ENCODE data around the gene KPNA1. TPM values are rescaled to one million over a fixed set of nuclear protein-coding genes. Genes with fewer than 3 reads are reported as not detected.

KPNA1 gene
- total and polyA plus RNA-seq, 2 experiments from 2014 or later = 38.9 to 44.0 TPM

GRCh38 chr3:122515020-122515468 is 305 bp upstream of the KPNA1 start:
- no peak for DNase-seq (ENCODE audit: low spot score)
- Histone ChIP-seq H3K36me3 (replicated peaks; ENCODE audit: insufficient read depth, low read depth) (no peaks in the 10 kb centered on the region), H4K20me1 (ENCODE audit: insufficient read depth, poor library complexity, severe bottlenecking) (peaks cover 38% of the 10 kb centered on the region), H3K4me3 (peak overlapping the region; percentile 47), H3K27ac (no peak overlapping the region), H3K27me3 (no peaks in the 10 kb centered on the region), H3K4me1 (ENCODE audit: insufficient read depth) (peaks cover 26% of the 10 kb centered on the region), H3K4me2 (peak overlapping the region; percentile 88), H3K9me3 (ENCODE audit: low read depth) (no peaks in the 10 kb centered on the region), H3K79me2 (peaks cover 38% of the 10 kb centered on the region), H2AFZ (peak overlapping the region; percentile 96), H3K9me2 (replicated peaks; ENCODE audit: insufficient read depth) (no peaks in the 10 kb centered on the region)
- TF ChIP-seq EZH2phosphoT487 (IDR thresholded peaks at IDR 0.05; ENCODE audit: low read depth, severe bottlenecking, unreplicated experiment) (no peak), EZH2 (IDR thresholded peaks at IDR 0.05; ENCODE audit: borderline replicate concordance) (no peak), CTCF (IDR thresholded peaks at IDR 0.05; ENCODE audit: poor library complexity) (no peak)
- WGBS (ENCODE audit: low lambda C conversion rate, missing lambda C conversion rate) = 44% methylated on average over 19 of the region's 19 CpGs

GRCh38 chr3:122513386-122514122 is 1.2 kb downstream of the KPNA1 start:
- Histone ChIP-seq H3K79me2 (peaks cover 53% of the 10 kb centered on the region), H3K27ac (peak overlapping the region; percentile 99), H3K9me2 (replicated peaks; ENCODE audit: insufficient read depth) (no peaks in the 10 kb centered on the region), H3K4me3 (peak overlapping the region; percentile 83), H2AFZ (no peak overlapping the region), H3K4me2 (peak overlapping the region; percentile 88), H3K36me3 (replicated peaks; ENCODE audit: insufficient read depth, low read depth) (no peaks in the 10 kb centered on the region), H3K27me3 (no peaks in the 10 kb centered on the region), H3K4me1 (ENCODE audit: insufficient read depth) (peaks cover 26% of the 10 kb centered on the region), H3K9me3 (ENCODE audit: low read depth) (no peaks in the 10 kb centered on the region), H4K20me1 (ENCODE audit: insufficient read depth, poor library complexity, severe bottlenecking) (peaks cover 51% of the 10 kb centered on the region)
- TF ChIP-seq EZH2 (IDR thresholded peaks at IDR 0.05; ENCODE audit: borderline replicate concordance) = no peak
- TF ChIP-seq CTCF (IDR thresholded peaks at IDR 0.05; ENCODE audit: poor library complexity) = no peak
- no peak for TF ChIP-seq EZH2phosphoT487 (IDR thresholded peaks at IDR 0.05; ENCODE audit: low read depth, severe bottlenecking, unreplicated experiment)
- no peak for DNase-seq (ENCODE audit: low spot score)
- WGBS (ENCODE audit: low lambda C conversion rate, missing lambda C conversion rate) = 9% methylated on average over 19 of the region's 19 CpGs

GRCh38 chr3:122512284-122512683 is 2.5 kb downstream of the KPNA1 start:
- Histone ChIP-seq H3K9me3 (ENCODE audit: low read depth) (no peaks in the 10 kb centered on the region), H3K36me3 (replicated peaks; ENCODE audit: insufficient read depth, low read depth) (no peaks in the 10 kb centered on the region), H2AFZ (no peak overlapping the region), H3K9me2 (replicated peaks; ENCODE audit: insufficient read depth) (no peaks in the 10 kb centered on the region), H3K4me2 (peak overlapping the region; percentile 88), H3K27ac (no peak overlapping the region), H4K20me1 (ENCODE audit: insufficient read depth, poor library complexity, severe bottlenecking) (peaks cover 64% of the 10 kb centered on the region), H3K4me1 (ENCODE audit: insufficient read depth) (peaks cover 26% of the 10 kb centered on the region), H3K27me3 (no peaks in the 10 kb centered on the region), H3K4me3 (no peak overlapping the region), H3K79me2 (peaks cover 66% of the 10 kb centered on the region)
- 79% methylated on average over 15 of the region's 15 CpGs for WGBS (ENCODE audit: low lambda C conversion rate, missing lambda C conversion rate)
- no peak for TF ChIP-seq CTCF (IDR thresholded peaks at IDR 0.05; ENCODE audit: poor library complexity)
- no peak for TF ChIP-seq EZH2 (IDR thresholded peaks at IDR 0.05; ENCODE audit: borderline replicate concordance)
- no peak for TF ChIP-seq EZH2phosphoT487 (IDR thresholded peaks at IDR 0.05; ENCODE audit: low read depth, severe bottlenecking, unreplicated experiment)
- DNase-seq (ENCODE audit: low spot score) = no peak

Measured in hepatocyte (in vitro differentiated cells).